Measurements from ENCODE around the gene ZNF234.
"Not testable (repeated sequence)": the region's sequence is repeated elsewhere in the genome, so short reads cannot be mapped to it uniquely, and the experiment has no call there.

The ZNF234 gene

DNA sequence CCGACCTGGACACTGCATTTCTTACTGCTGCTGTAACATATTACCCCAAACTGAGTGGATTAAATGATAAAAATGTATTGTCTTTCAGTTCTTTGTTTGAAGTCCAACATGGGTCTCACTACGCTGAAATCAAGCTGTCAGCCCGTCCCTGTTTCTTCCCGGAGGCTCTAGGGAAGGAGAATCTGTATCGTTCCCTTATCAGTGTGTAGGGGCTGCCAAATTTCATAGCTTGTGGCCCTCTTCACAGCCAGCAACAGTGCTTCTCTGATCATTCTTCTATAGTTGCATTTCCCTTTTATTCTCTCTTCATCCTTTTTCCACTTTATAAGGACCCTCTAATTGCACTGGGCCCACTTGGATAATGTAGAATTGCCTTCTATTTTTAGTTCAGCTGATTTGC, 10.1 kb downstream of the ZNF234 start:
- TF ChIP-seq, protein P1, sequence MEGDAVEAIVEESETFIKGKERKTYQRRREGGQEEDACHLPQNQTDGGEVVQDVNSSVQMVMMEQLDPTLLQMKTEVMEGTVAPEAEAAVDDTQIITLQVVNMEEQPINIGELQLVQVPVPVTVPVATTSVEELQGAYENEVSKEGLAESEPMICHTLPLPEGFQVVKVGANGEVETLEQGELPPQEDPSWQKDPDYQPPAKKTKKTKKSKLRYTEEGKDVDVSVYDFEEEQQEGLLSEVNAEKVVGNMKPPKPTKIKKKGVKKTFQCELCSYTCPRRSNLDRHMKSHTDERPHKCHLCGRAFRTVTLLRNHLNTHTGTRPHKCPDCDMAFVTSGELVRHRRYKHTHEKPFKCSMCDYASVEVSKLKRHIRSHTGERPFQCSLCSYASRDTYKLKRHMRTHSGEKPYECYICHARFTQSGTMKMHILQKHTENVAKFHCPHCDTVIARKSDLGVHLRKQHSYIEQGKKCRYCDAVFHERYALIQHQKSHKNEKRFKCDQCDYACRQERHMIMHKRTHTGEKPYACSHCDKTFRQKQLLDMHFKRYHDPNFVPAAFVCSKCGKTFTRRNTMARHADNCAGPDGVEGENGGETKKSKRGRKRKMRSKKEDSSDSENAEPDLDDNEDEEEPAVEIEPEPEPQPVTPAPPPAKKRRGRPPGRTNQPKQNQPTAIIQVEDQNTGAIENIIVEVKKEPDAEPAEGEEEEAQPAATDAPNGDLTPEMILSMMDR (IDR thresholded peaks at IDR 0.05; ENCODE audit: insufficient read depth, low read depth, low read length, missing control alignments), result no peak
- H3K4me3 ChIP-seq (ENCODE audit: low read depth, low read length), result no peak overlapping the region
- no peak for DNase-seq (ENCODE audit: low read depth)

DNA sequence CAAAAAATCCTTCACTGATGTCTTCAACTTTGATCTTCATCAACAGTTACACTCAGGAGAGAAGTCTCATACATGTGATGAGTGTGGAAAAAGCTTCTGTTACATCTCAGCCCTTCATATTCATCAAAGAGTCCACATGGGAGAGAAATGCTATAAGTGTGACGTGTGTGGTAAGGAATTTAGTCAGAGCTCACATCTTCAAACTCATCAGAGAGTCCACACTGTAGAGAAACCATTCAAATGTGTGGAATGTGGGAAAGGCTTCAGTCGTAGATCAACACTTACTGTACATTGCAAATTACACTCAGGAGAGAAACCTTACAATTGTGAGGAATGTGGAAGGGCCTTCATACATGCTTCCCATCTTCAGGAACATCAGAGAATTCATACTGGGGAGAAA, 15.1 kb downstream of the ZNF234 start:
- TF ChIP-seq, protein P1 (IDR thresholded peaks at IDR 0.05; ENCODE audit: insufficient read depth, low read depth, low read length, missing control alignments), result no peak
- H3K4me3 ChIP-seq (ENCODE audit: low read depth, low read length), result no peak overlapping the region
- DNase-seq (ENCODE audit: low read depth), result no peak

DNA sequence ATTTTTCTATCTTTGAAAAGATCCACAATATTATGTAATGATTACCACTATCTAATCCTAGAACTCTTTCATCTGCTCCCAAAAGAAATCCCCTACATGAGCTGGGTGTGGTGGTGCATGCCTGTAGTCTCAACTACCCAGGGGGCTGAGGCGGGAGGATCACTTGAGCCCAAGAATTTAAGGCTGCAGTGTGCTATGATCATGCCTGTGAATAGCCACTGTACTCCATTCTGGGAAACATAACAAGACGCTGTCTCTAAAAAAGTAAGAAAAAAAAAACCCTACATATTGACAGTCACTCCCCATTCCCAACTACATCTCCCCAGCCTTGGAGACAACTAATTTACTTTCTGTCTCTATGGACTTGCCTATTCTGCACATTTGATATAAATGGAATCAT, 22.4 kb downstream of the ZNF234 start:
- TF ChIP-seq, protein P1 (IDR thresholded peaks at IDR 0.05; ENCODE audit: insufficient read depth, low read depth, low read length, missing control alignments), result no peak
- no peak overlapping the region for H3K4me3 ChIP-seq (ENCODE audit: low read depth, low read length)
- DNase-seq (ENCODE audit: low read depth), result no peak

DNA sequence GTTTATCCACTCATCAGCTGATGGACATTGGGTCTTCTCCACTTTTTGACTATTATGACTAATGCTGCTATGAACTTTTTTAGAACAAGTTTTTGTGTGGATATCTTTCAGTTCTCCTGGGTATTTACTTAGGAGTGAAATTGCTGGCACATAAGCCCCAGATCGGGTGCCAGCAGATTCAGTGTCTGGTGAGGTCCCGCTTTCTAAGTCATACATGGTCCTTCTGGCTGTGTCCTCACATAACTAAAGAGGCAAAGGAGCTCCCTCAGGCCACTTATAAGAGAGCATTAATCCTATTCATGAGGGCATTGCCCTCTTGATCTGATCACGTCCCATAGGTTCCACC, 22.9 kb downstream of the ZNF234 start:
- H3K4me3 ChIP-seq (ENCODE audit: low read depth, low read length), result peak overlapping the region; percentile 61
- TF ChIP-seq, protein P1 (IDR thresholded peaks at IDR 0.05; ENCODE audit: insufficient read depth, low read depth, low read length, missing control alignments), result no peak
- no peak for DNase-seq (ENCODE audit: low read depth)

DNA sequence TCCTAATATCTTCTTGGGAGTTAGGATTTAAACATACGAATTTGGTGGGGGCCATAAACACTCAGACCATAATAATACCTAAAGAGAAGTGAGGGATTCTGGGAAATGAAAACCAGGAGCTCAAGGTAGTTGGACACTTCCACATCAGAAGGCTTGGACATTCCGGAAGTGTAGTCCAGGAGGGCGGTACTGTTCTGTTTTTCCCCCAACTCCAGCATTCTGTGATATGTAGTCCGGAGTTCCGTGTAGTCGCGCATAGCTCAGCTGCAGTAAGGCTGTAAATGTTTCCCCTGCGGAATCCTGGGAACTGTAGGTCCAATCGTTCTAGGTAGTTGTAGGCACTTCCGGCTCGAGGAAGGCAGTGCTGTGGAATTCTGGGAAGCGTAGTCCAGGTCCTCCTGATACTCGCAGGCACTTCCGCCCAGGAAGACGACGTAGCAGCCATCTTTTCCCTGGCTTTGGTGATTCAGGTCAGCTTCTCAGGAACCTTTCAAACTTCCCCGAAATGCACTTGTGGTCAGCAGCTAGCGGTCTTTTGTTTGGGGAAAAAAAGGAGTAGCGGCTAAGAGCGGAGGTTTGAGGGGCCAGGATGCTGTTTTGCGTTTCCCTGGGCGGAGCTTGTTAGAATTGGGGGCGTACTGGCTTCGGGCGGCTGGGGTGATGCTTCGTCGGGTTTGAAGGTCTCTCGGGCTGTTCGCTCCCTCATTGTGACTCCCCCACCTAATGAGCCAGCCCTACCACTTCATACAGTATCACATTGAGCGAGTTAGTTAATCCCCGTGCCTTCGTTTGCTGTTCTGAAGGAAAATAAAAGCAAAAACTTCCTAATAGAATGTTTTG, 23.5 kb downstream of the ZNF234 start, which contains the start of gene ZNF226:
Gene ZNF226, plus strand, starts transcription at position 428 of the 840 bp plus-strand sequence. CDS start 4,981 bp downstream, outside the sequence.
- TF ChIP-seq, protein P1 (IDR thresholded peaks at IDR 0.05; ENCODE audit: insufficient read depth, low read depth, low read length, missing control alignments), result no peak
- DNase-seq (ENCODE audit: low read depth), result peak; percentile 97
- H3K4me3 ChIP-seq (ENCODE audit: low read depth, low read length), result peak within 1 kb of the TSS; percentile 61

DNA sequence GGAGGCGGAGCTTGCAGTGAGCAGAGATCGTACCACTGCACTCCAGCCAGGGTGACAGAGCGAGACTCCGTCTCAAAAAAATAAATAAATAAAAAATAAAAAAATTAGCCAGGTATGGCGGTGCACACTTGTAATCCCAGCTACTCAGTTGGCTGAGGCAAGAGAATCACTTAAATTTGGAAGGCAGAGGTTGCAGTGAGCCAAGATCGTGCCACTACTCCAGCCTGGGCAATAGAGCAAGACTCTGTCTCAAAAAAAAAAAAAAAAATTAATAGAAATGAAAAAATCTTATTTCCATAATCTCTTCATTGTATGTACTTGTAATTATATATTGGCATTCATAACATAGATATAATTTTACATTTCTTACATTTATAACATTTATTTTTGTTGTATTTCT, 29.3 kb downstream of the ZNF234 start:
- not testable (repeated sequence) for DNase-seq (ENCODE audit: low read depth); H3K4me3 ChIP-seq (ENCODE audit: low read depth, low read length)

DNA sequence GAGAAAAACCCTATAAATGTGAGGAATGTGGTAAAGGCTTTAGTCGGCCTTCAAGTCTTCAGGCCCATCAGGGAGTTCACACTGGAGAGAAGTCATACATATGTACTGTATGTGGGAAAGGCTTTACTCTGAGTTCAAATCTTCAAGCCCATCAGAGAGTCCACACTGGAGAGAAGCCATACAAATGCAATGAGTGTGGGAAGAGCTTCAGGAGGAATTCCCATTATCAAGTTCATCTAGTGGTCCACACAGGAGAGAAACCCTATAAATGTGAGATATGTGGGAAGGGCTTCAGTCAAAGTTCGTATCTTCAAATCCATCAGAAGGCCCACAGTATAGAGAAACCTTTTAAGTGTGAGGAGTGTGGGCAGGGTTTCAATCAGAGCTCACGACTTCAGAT, 35.2 kb downstream of the ZNF234 start:
- DNase-seq (ENCODE audit: low read depth), result no peak
- no peak overlapping the region for H3K4me3 ChIP-seq (ENCODE audit: low read depth, low read length)
- TF ChIP-seq, protein P1 (IDR thresholded peaks at IDR 0.05; ENCODE audit: insufficient read depth, low read depth, low read length, missing control alignments), result no peak

Data from GM12865 (cell line).